DND-41 (cell line): ENCODE results near the gene SYT9.

ENCODE experiments used
- CTCF ChIP-seq: IDR thresholded peaks from 2 replicates; pipeline ENCODE4 v1.5.1; 2012; ENCODE audit warnings: borderline replicate concordance, low read length, moderate library complexity, mild to moderate bottlenecking; ENCODE audit not compliant: poor library complexity, severe bottlenecking; ENCODE audit errors: extremely low read depth
- EZH2 ChIP-seq: IDR thresholded peaks from 3 replicates; pipeline ENCODE4 v1.6.1; 2012; ENCODE audit warnings: borderline replicate concordance, low read depth, mild to moderate bottlenecking, moderate library complexity, low read length, inconsistent platforms; ENCODE audit not compliant: severe bottlenecking

- TF ChIP-seq CTCF (no peak), EZH2 (no peak)
Measured at GRCh38 chr11:7490535-7490934, 238.8 kb downstream of the SYT9 start.
